ENCODE data around the gene VSTM2B. TPM values are rescaled to one million over a fixed set of nuclear protein-coding genes. Genes with fewer than 3 reads are reported as not detected.

The VSTM2B gene
- total RNA-seq, 1 experiment from 2014 or later: 0.31 TPM

DNA sequence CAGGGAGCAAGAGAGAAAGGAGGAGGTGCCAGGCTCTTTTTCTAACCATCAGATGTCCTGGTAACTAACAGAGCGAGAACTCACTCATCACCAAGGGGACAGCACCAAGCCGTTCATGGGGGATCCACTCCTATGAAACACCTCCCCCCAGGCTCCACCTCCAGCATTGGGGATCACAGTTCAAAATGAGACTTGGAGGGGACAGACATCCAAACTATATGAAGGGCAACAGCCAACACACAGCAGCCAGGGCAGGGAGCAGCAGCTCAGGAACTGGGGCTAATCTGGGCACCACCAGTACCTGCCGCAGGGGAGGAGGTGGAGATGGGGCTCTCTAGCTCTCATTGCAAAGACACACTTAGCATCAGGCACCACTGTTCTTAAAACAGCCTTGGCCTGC is 34.3 kb upstream of the VSTM2B start:
- H3T11ph ChIP-seq (ENCODE audit: low read length): no peak overlapping the region
- H2BK15ac ChIP-seq (ENCODE audit: low read depth, low read length): no peak overlapping the region
- H4K5ac ChIP-seq (ENCODE audit: insufficient read length, low read depth, low read length): no peak overlapping the region
- no peak overlapping the region for H3K27ac ChIP-seq (ENCODE audit: insufficient read length, low read depth, low read length)
- H3K4ac ChIP-seq (ENCODE audit: low read depth, low read length): no peak overlapping the region
- no peak overlapping the region for H2BK5ac ChIP-seq (ENCODE audit: insufficient read length, low read length)
- H3K18ac ChIP-seq (ENCODE audit: insufficient read length, low read depth, low read length): no peak overlapping the region
- no peak overlapping the region for H2BK12ac ChIP-seq (ENCODE audit: insufficient read length, low read depth, low read length)
- no peaks in the 10 kb centered on the region for H3K9me3 ChIP-seq (ENCODE audit: control insufficient read depth, low read depth, low read length)
- H3K27me3 ChIP-seq (ENCODE audit: insufficient read depth, low read length): no peaks in the 10 kb centered on the region
- H2AFZ ChIP-seq (ENCODE audit: low read length): no peak overlapping the region
- H3K79me1 ChIP-seq (ENCODE audit: insufficient read depth, low read depth, low read length, poor library complexity, severe bottlenecking): no peaks in the 10 kb centered on the region
- Mint-ChIP-seq H3K27me3 (ENCODE audit: low read depth) (peaks cover 39% of the 10 kb centered on the region), H3K4me1 (peaks cover 9 to 18% of the 10 kb centered on the region in 2 experiments), H3K4me3 (no peak overlapping the region; a peak in 1 of 5 replicates), H3K27ac (no peak overlapping the region; a peak in 1 of 7 replicates), H3K9me3 (no peaks in the 10 kb centered on the region; a peak in 2 of 5 replicates), H3K36me3 (ENCODE audit: insufficient read depth in 1 of 3, low read depth in 3 of 3) (no peaks in the 10 kb centered on the region)
- TF ChIP-seq, protein P1, sequence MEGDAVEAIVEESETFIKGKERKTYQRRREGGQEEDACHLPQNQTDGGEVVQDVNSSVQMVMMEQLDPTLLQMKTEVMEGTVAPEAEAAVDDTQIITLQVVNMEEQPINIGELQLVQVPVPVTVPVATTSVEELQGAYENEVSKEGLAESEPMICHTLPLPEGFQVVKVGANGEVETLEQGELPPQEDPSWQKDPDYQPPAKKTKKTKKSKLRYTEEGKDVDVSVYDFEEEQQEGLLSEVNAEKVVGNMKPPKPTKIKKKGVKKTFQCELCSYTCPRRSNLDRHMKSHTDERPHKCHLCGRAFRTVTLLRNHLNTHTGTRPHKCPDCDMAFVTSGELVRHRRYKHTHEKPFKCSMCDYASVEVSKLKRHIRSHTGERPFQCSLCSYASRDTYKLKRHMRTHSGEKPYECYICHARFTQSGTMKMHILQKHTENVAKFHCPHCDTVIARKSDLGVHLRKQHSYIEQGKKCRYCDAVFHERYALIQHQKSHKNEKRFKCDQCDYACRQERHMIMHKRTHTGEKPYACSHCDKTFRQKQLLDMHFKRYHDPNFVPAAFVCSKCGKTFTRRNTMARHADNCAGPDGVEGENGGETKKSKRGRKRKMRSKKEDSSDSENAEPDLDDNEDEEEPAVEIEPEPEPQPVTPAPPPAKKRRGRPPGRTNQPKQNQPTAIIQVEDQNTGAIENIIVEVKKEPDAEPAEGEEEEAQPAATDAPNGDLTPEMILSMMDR (conservative IDR thresholded peaks at IDR 0.05): no peak
- H2BK20ac ChIP-seq (ENCODE audit: low read depth, low read length, poor library complexity, severe bottlenecking): no peak overlapping the region
- DNase-seq: no peak
- no peak overlapping the region for H3K14ac ChIP-seq (ENCODE audit: insufficient read depth, low read length)
- no peak overlapping the region for H2BK120ac ChIP-seq (ENCODE audit: low read depth, low read length, poor library complexity, severe bottlenecking)
- no peak overlapping the region for H2AK5ac ChIP-seq (ENCODE audit: insufficient read length, low read length)
- no peaks in the 10 kb centered on the region for H3K23me2 ChIP-seq (ENCODE audit: insufficient read length, low read depth, low read length, poor library complexity, severe bottlenecking)
- H4K8ac ChIP-seq (replicated peaks; ENCODE audit: insufficient read length, low read depth, low read length): no peak overlapping the region
- WGBS (ENCODE audit: extremely low coverage, insufficient read length, low lambda C conversion rate): no CpG with 5 or more reads among the region's 3 CpGs
- no peak overlapping the region for H4K91ac ChIP-seq (ENCODE audit: insufficient read length, low read depth, low read length)
- no peaks in the 10 kb centered on the region for H3K79me2 ChIP-seq (ENCODE audit: insufficient read depth, low read length)
- H4K20me1 ChIP-seq (ENCODE audit: control insufficient read depth, insufficient read depth, insufficient read length): no peaks in the 10 kb centered on the region
- no peak overlapping the region for H3K9ac ChIP-seq (ENCODE audit: extremely low read depth, insufficient read length, low read length)
- no peak overlapping the region for H3K23ac ChIP-seq (ENCODE audit: insufficient read length, low read depth, low read length)
- H3K4me1 ChIP-seq (ENCODE audit: insufficient read depth, low read length): no peaks in the 10 kb centered on the region; the same call in 1 of the 2 replicates
- no peak overlapping the region for H3K56ac ChIP-seq (ENCODE audit: insufficient read length, low read depth, low read length)
- no peak overlapping the region for H3K4me2 ChIP-seq (ENCODE audit: insufficient read depth, insufficient read length, low read length)
